Body of pancreas (tissue), 4 donors: ENCODE data around the gene YIPF5. TPM values are rescaled to one million over a fixed set of nuclear protein-coding genes. Genes with fewer than 3 reads are reported as not detected.

Experiments
- ATAC-seq: fragments of 150-250 bp; one replicate; pipeline ENCODE4 v1.9.1; 2016
- DNase-seq, 4 donors: peaks; one replicate each; pipeline ENCODE4 v3.0.0-alpha.2; 2019
- H3K27ac ChIP-seq, 4 donors: fragments of 200-600 bp; sonication (generic); 1 replicate in 3 of 4; 2 replicates in 1 of 4; pipeline versions ENCODE4 v1.5.1 to v1.6.1; 2016 to 2019; ENCODE audit warnings: mild to moderate bottlenecking in 1 of 4, mixed read lengths in 1 of 4, moderate library complexity in 1 of 4
- H3K27me3 ChIP-seq, 2 donors: fragments of 200-600 bp; sonication (generic); one replicate each; pipeline ENCODE4 v1.6.0; 2016; ENCODE audit warnings: mild to moderate bottlenecking in 1 of 2
- H3K36me3 ChIP-seq, 2 donors: fragments of 200-600 bp; sonication (generic); replicated peaks in 1 of 2; 2 replicates each; pipeline ENCODE4 v1.5.1; 2016; ENCODE audit warnings: low read depth in 2 of 2; ENCODE audit not compliant: insufficient read depth in 1 of 2
- H3K4me1 ChIP-seq: fragments of 200-600 bp; sonication (generic); one replicate; pipeline ENCODE4 v1.6.0; 2016
- H3K4me3 ChIP-seq, 2 donors: fragments of 200-600 bp; sonication (generic); 1 replicate in 1 of 2; 2 replicates in 1 of 2; pipeline ENCODE4 v1.5.1; 2016 to 2019
- H3K9me3 ChIP-seq, 3 donors: fragments of 200-600 bp; sonication (generic); 1 replicate in 2 of 3; 2 replicates in 1 of 3; pipeline ENCODE4 v1.5.1; 2016
- POLR2A ChIP-seq, 3 donors: fragments of 450-650 bp; IDR thresholded peaks; one replicate each; pipeline ENCODE4 v1.6.1; 2016; ENCODE audit warnings: antibody characterized with exemption in 3 of 3, mild to moderate bottlenecking in 2 of 3
- WGBS, 2 donors: methylation state at CpG; one replicate each; pipeline ENCODE4 v1.1.5; 2017; 5-methylcytosine and 5-hydroxymethylcytosine counted together
- intact Hi-C: fragments of 100-400 bp; cut with DNase I; formaldehyde crosslinking; loops from one replicate; pipeline ENCODE4 v1.15.1; 2023
- total RNA-seq, 2 donors: library from RNA; depleted of rRNA; stranded (reverse); fragments of >200 nt; gene quantifications; one replicate each; pipeline ENCODE4 v1.1.0, GENCODE V29; 2016
- TF ChIP-seq, protein P1 (sequence below), 7 experiments: fragments of 450-650 bp in 4 of 7; fragments of 200-600 bp in 3 of 7; sonication (generic) in 3 of 7; IDR thresholded peaks; one replicate each; pipeline ENCODE4 v1.5.1; 2016 to 2019; ENCODE audit warnings: antibody characterized with exemption in 7 of 7

YIPF5 gene
- total RNA-seq, 2 donors from 2014 or later: 18.9 to 20.4 TPM

DNA sequence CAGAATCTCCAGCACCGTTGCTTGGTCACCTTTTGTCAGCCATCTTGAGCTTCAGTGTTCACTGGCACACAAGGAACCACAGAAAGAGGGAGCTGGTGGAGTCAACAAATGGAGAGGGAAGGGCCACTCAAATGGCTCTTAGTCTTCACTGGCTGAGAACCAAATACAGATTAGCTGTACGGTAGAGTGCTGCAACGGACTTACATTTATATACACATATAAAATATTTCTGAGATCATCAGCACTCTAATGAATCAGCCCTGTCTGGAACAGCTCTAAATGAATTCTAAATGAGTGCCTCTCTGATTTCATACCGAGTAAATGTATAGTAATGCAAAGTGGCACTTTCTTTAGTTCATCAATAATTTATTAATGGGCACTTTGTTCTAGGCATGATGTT is 25.0 kb upstream of the YIPF5 start:
- Histone ChIP-seq H3K4me1 (no peaks in the 10 kb centered on the region), H3K27me3 (no peaks in the 10 kb centered on the region), H3K9me3 (no peaks in the 10 kb centered on the region), H3K36me3 (no peaks in the 10 kb centered on the region), H3K4me3 (no peak overlapping the region), H3K27ac (no peak overlapping the region)
- ATAC-seq (no peak), DNase-seq (no peak)
- intact Hi-C loops: no loop called here
- TF ChIP-seq, protein P1, sequence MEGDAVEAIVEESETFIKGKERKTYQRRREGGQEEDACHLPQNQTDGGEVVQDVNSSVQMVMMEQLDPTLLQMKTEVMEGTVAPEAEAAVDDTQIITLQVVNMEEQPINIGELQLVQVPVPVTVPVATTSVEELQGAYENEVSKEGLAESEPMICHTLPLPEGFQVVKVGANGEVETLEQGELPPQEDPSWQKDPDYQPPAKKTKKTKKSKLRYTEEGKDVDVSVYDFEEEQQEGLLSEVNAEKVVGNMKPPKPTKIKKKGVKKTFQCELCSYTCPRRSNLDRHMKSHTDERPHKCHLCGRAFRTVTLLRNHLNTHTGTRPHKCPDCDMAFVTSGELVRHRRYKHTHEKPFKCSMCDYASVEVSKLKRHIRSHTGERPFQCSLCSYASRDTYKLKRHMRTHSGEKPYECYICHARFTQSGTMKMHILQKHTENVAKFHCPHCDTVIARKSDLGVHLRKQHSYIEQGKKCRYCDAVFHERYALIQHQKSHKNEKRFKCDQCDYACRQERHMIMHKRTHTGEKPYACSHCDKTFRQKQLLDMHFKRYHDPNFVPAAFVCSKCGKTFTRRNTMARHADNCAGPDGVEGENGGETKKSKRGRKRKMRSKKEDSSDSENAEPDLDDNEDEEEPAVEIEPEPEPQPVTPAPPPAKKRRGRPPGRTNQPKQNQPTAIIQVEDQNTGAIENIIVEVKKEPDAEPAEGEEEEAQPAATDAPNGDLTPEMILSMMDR (IDR thresholded peaks at IDR 0.05): no peak
- TF ChIP-seq POLR2A (IDR thresholded peaks at IDR 0.05): no peak
- 79% methylated on average over 4 of the region's 4 CpGs for WGBS, 2 donors

GRCh38 chr5:144194144-144194543 is 23.7 kb upstream of the YIPF5 start:
- no peak overlapping the region for H3K27ac ChIP-seq
- no peak for DNase-seq
- H3K4me1 ChIP-seq: no peaks in the 10 kb centered on the region
- intact Hi-C loops: no loop called here
- no peaks in the 10 kb centered on the region for H3K27me3 ChIP-seq
- no peak overlapping the region for H3K4me3 ChIP-seq
- H3K9me3 ChIP-seq: no peaks in the 10 kb centered on the region
- ATAC-seq: no peak
- 74 to 75% methylated on average over 2 of the region's 2 CpGs for WGBS, 2 donors
- no peak for TF ChIP-seq POLR2A (IDR thresholded peaks at IDR 0.05)
- TF ChIP-seq, protein P1 (IDR thresholded peaks at IDR 0.05): no peak
- H3K36me3 ChIP-seq: no peaks in the 10 kb centered on the region

DNA sequence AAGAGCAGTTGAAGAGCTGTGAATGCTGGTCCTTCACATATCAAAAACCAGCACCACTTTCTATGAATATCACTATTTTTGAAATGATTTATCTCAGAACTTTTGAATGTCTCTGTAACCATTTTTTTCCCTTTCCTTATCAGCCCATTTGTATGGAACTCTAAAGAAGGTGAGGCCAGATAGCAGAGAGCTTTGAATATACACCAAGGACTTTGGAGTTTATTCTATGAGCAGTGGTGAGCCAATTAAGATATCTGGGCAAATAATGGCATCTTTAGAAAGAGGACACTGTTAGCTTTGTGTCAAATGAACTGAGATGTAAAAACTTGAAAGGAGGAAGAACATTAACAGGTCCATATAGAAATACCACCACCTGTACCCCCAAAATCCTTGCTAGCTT is 22.2 kb upstream of the YIPF5 start:
- TF ChIP-seq POLR2A (IDR thresholded peaks at IDR 0.05): no peak
- TF ChIP-seq, protein P1 (IDR thresholded peaks at IDR 0.05): no peak

GRCh38 chr5:144191998-144192397 is 21.5 kb upstream of the YIPF5 start:
- H3K36me3 ChIP-seq: no peaks in the 10 kb centered on the region
- no peak overlapping the region for H3K4me3 ChIP-seq
- WGBS, 2 donors: 28 to 33% methylated on average over 3 of the region's 3 CpGs
- intact Hi-C loops: no loop called here
- no peak overlapping the region for H3K27ac ChIP-seq
- no peaks in the 10 kb centered on the region for H3K4me1 ChIP-seq
- ATAC-seq (no peak), DNase-seq (no peak)
- no peak for TF ChIP-seq POLR2A (IDR thresholded peaks at IDR 0.05)
- TF ChIP-seq, protein P1 (IDR thresholded peaks at IDR 0.05): peak in 2 of 7 experiments; percentile 27 to 31
- no peaks in the 10 kb centered on the region for H3K9me3 ChIP-seq
- H3K27me3 ChIP-seq: no peaks in the 10 kb centered on the region

More for the DNA sequence above, 22.2 kb upstream of the YIPF5 start:
- ATAC-seq (no peak), DNase-seq (no peak)
- Histone ChIP-seq H3K27me3 (no peaks in the 10 kb centered on the region), H3K36me3 (no peaks in the 10 kb centered on the region), H3K4me3 (no peak overlapping the region), H3K27ac (no peak overlapping the region), H3K4me1 (no peaks in the 10 kb centered on the region), H3K9me3 (no peaks in the 10 kb centered on the region)
- intact Hi-C loops: no loop called here

DNA sequence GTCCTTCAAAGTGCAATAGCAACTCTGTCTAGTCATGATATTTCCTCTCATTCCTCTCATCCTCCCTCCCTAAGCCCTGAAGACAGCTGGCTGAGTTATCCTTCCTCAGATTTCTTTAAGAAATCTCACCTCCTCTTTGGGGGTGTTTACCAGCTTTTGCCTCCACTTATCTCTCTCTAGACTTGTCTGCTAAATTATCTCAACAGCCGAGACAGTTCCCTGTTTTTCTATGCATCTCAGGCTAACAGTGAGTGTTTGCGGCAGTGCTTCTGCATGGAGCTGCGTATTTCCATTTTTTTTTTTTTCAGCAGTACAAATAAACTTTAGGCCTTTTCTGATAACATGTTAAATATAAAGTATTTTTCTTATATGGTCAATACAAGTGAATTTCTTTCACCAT is 21.1 kb upstream of the YIPF5 start:
- no peaks in the 10 kb centered on the region for H3K36me3 ChIP-seq
- no peaks in the 10 kb centered on the region for H3K4me1 ChIP-seq
- no peaks in the 10 kb centered on the region for H3K27me3 ChIP-seq
- DNase-seq (no peak), ATAC-seq (no peak)
- WGBS, 2 donors: 60 to 86% methylated on average over 3 of the region's 3 CpGs
- no peak overlapping the region for H3K27ac ChIP-seq
- TF ChIP-seq, protein P1 (IDR thresholded peaks at IDR 0.05): no peak
- TF ChIP-seq POLR2A (IDR thresholded peaks at IDR 0.05): no peak
- H3K9me3 ChIP-seq: no peaks in the 10 kb centered on the region
- no peak overlapping the region for H3K4me3 ChIP-seq
- intact Hi-C loops: no loop called here
